Heart right ventricle (tissue), 16 donors: Measurements from ENCODE around the gene ADAMTS10. TPM values are rescaled to one million over a fixed set of nuclear protein-coding genes. Genes with fewer than 3 reads are reported as not detected.

ENCODE experiments used
- ATAC-seq, 8 donors: fragments of 200-7000 bp; cut with Tn5 transposase; one replicate each; pipeline ENCODE4 v1.9.1; 2020; ENCODE audit warnings: mild to moderate bottlenecking in 8 of 8, moderate library complexity in 8 of 8, moderate number of reproducible peaks in 1 of 8
- DNase-seq, 2 donors: peaks; one replicate each; pipeline ENCODE4 v3.0.0-alpha.2; 2020
- H3K27ac ChIP-seq, 10 donors: fragments of 200-600 bp; sonication (generic) in 2 of 10; one replicate each; pipeline versions ENCODE4 v1.5.0 to v1.8.0; 2020 to 2022; ENCODE audit warnings: mild to moderate bottlenecking in 3 of 10
- H3K27me3 ChIP-seq, 7 donors: fragments of 200-600 bp; one replicate each; pipeline ENCODE4 v1.8.0; 2021 to 2022; ENCODE audit warnings: mild to moderate bottlenecking in 2 of 7
- H3K36me3 ChIP-seq, 9 donors: fragments of 200-600 bp; sonication (generic) in 1 of 9; one replicate each; pipeline versions ENCODE4 v1.5.0 to v1.8.0; 2020 to 2022; ENCODE audit warnings: mild to moderate bottlenecking in 2 of 9
- H3K4me1 ChIP-seq, 9 donors: fragments of 200-600 bp; sonication (generic) in 1 of 9; one replicate each; pipeline versions ENCODE4 v1.5.0 to v1.8.0; 2020 to 2022; ENCODE audit warnings: mild to moderate bottlenecking in 4 of 9
- H3K4me3 ChIP-seq, 10 donors: fragments of 200-600 bp; sonication (generic) in 2 of 10; one replicate each; pipeline versions ENCODE4 v1.5.0 to v1.8.0; 2020 to 2022; ENCODE audit warnings: mild to moderate bottlenecking in 7 of 10, moderate library complexity in 2 of 10
- H3K9me3 ChIP-seq, 11 donors: fragments of 200-600 bp in 10 of 11; sonication (generic) in 2 of 11; one replicate each; pipeline versions ENCODE4 v1.5.0 to v1.8.0; 2013 to 2022; ENCODE audit warnings: mild to moderate bottlenecking in 2 of 11, control low read depth in 1 of 11, moderate library complexity in 1 of 11
- CTCF ChIP-seq, 9 donors: fragments of 200-600 bp; sonication (generic) in 2 of 9; IDR thresholded peaks; one replicate each; pipeline versions ENCODE4 v1.5.0 to v1.8.0; 2021 to 2022; ENCODE audit warnings: antibody characterized with exemption in 9 of 9, mild to moderate bottlenecking in 5 of 9, moderate library complexity in 1 of 9
- WGBS, 2 donors: extraction: QIAGEN DNeasy Blood & Tissue Kit; methylation state at CpG; one replicate each; pipeline ENCODE4 v1.1.7; 2013; ENCODE audit warnings: inconsistent platforms in 1 of 2; 5-methylcytosine and 5-hydroxymethylcytosine counted together
- intact Hi-C, 10 donors: fragments of 100-400 bp; cut with DNase I; formaldehyde crosslinking; loops; one replicate each; pipeline versions ENCODE4 v1.11.1 to v1.14.2; 2022
- polyA plus RNA-seq, 2 donors: library from polyadenylated mRNA; stranded (reverse); fragments of 200-250 nt; gene quantifications; one replicate each; pipeline ENCODE4 v1.2.3, GENCODE V29; 2013
- total RNA-seq, 10 donors: library from RNA; stranded (reverse); fragmentation: NEBNext Ultra II Directional in 3 of 10; extraction: Animal tissue kit (Norgen Biotek cat#: 25700) in 3 of 10; gene quantifications; one replicate each; pipeline versions ENCODE4 v1.2.1 to v1.2.4, GENCODE V29; 2021 to 2023
- donor health status: Arrhythmogenic right ventricular cardiomyopathy.
- donor health status: ischemic (EF 13 %, LVEDD 7.1; RV severe dilation, severe dysfunction).
- donor health status: healthy with polysubstance abuse.
- donor health status: DM: no; HTN: yes; CAD: no.
- donor health status: DM: no; HTN: no; CAD: no.
- donor health status: ischemic (EF 25% LVEDD 6.9; RV normal size, moderate dysfunction).
- donor health status: ischemic (EF 25% LVEDD 5.7; RV mildly dilated, moderate dysfunction).
- donor health status: healthy.
- donor health status: DM: yes; HTN: yes; CAD: no.
- donor health status: Ischemic cardiomyopathy.
- donor health status: ischemic (EF 35%, LVEDD 5.7; RV mildly dilated, moderate dysfunction).
- donor health status: nonischemic (EF 11% LVEDD 7.7; RV severe dilation, severe dysfunction).
- donor health status: DM: yes; HTN: yes; CAD: no.
- donor health status: PGD.
- donor health status: ischemic (EF 29% LVEDD 5.4; RV normal size, mild dysfunction).
- donor health status: nonischemic (EF 23%, LVEDD 6.1; RV moderate dilation, normal function).

Gene ADAMTS10
- total and polyA plus RNA-seq, 12 donors = 2.7 to 34.5 (median 8.4) TPM

- no peak for ATAC-seq
- no peak overlapping the region for H3K27ac ChIP-seq
- WGBS, 2 donors = 27 to 52% methylated on average over 6 of the region's 6 CpGs
Observed at GRCh38 chr19:8615024-8615423, 4.5 kb upstream of the ADAMTS10 start.

DNA sequence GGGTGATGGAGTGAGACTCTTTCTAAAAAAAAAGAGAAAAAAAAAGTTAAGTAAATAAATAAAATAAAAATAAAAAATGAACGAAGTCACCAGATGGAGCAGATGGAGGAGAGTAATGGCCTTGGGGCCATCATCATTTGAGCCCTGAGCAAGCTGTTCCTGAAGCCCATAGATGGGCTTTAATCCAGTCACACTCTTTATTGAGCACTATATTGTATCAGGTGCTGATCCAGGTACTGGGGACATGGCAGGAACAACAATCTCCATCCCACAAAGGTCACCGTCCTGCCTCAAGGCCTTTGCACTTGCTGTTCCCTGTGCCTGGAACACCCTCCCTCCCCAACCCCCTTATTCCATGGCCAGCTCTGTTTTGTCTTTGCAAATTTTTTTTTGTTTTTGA is 3.9 kb upstream of the ADAMTS10 start:
- intact Hi-C loops = no loop called here
- Histone ChIP-seq H3K27me3 (peaks cover 0 to 23% (median 14%) of the 10 kb centered on the region in 7 donors), H3K27ac (no peak overlapping the region), H3K36me3 (no peaks in the 10 kb centered on the region), H3K9me3 (no peaks in the 10 kb centered on the region), H3K4me1 (peaks cover 0 to 17% (median 6%) of the 10 kb centered on the region in 9 donors), H3K4me3 (no peak overlapping the region)
- DNase-seq (no peak), ATAC-seq (no peak)
- TF ChIP-seq CTCF (IDR thresholded peaks at IDR 0.05) = no peak
- WGBS, 2 donors = 72 to 83% methylated on average over 2 of the region's 2 CpGs

More at GRCh38 chr19:8615024-8615423, 4.5 kb upstream of the ADAMTS10 start:
- Histone ChIP-seq H3K36me3 (no peaks in the 10 kb centered on the region), H3K9me3 (no peaks in the 10 kb centered on the region), H3K4me1 (peaks cover 0 to 11% (median 6%) of the 10 kb centered on the region in 9 donors), H3K4me3 (no peak overlapping the region), H3K27me3 (peaks cover 0 to 23% (median 10%) of the 10 kb centered on the region in 7 donors)
- no peak for TF ChIP-seq CTCF (IDR thresholded peaks at IDR 0.05)
- DNase-seq = no peak
- intact Hi-C loops = no loop called here

- H3K27me3 ChIP-seq = peaks cover 0 to 30% (median 4%) of the 10 kb centered on the region in 7 donors
- WGBS, 2 donors = 58 to 66% methylated on average over 5 of the region's 5 CpGs
- no peaks in the 10 kb centered on the region for H3K9me3 ChIP-seq
- ATAC-seq (no peak), DNase-seq (no peak)
- H3K4me3 ChIP-seq = no peak overlapping the region
- H3K36me3 ChIP-seq = no peaks in the 10 kb centered on the region
- intact Hi-C loops = no loop called here
- TF ChIP-seq CTCF (IDR thresholded peaks at IDR 0.05) = no peak
- H3K27ac ChIP-seq = peak overlapping the region in 1 of 10 donors; percentile 58
- H3K4me1 ChIP-seq = peaks cover 0 to 31% (median 15%) of the 10 kb centered on the region in 9 donors
Observed at GRCh38 chr19:8612807-8613171, 2.3 kb upstream of the ADAMTS10 start.

DNA sequence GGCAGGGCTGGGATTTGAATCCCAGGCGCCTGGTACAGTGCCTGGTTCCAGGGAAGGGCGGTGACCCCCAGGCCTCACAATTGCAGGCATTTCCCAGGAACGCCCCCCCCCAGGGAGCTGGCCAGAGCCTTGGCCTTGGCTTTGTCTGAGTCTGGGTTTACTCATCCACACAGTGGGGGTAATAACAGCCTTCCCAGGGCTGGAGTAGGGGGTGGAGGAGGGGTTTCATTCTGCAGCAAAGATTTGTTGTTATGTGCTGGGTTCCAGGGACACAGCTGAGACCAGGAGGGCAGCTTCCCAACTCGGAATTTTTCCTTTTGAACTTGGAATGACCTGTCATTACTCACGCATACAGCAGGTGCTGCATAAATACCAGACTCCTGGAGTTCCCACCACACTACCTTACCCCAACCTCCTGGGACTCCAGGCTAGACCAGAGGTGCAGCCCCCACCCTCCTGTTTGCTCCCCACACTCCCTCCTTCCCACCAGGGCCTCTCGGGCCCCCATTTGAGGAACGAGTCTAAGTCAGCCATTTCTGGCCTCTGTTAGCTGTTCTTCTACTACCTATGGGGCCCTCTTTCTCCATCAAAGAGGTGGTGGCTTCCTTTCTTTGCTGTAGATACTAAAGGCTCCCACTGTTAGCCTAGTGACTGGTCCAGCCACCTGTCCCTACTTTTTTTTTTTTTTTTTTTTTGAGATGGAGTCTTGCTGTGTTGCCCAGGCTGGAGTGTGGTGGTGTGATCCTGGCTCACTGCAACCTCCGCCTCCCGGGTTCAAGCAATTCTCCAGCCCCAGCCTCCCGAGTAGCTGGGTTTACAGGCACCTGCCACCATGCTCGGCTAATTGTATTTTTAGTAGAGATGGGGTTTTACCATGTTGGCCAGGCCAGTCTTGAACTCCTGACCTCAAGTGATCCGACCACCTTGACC is 1.6 kb upstream of the ADAMTS10 start:
- Histone ChIP-seq H3K27ac (peak overlapping the region in 7 of 10 donors; percentile 30 to 58 (median 37)), H3K9me3 (no peaks in the 10 kb centered on the region), H3K4me1 (peaks cover 0 to 38% (median 15%) of the 10 kb centered on the region in 9 donors), H3K4me3 (no peak overlapping the region), H3K27me3 (peaks cover 0 to 24% (median 0%) of the 10 kb centered on the region in 7 donors), H3K36me3 (peaks cover 0 to 4% (median 0%) of the 10 kb centered on the region in 9 donors)
- ATAC-seq (peak; percentile 10 to 68 (median 42)), DNase-seq (peak; percentile 58 to 78)
- TF ChIP-seq CTCF (IDR thresholded peaks at IDR 0.05) = no peak
- intact Hi-C loops = no loop called here
- WGBS, 2 donors = 40 to 43% methylated on average over 12 of the region's 12 CpGs
